Body of pancreas (tissue), 4 donors: ENCODE data around the gene LRP3. TPM values are rescaled to one million over a fixed set of nuclear protein-coding genes. Genes with fewer than 3 reads are reported as not detected.

ENCODE experiments used
- ATAC-seq: fragments of 150-250 bp; one replicate; pipeline ENCODE4 v1.9.1; 2016
- DNase-seq, 4 donors: peaks; one replicate each; pipeline ENCODE4 v3.0.0-alpha.2; 2019
- H3K27ac ChIP-seq, 4 donors: fragments of 200-600 bp; sonication (generic); 1 replicate in 3 of 4; 2 replicates in 1 of 4; pipeline versions ENCODE4 v1.5.1 to v1.6.1; 2016 to 2019; ENCODE audit warnings: mild to moderate bottlenecking in 1 of 4, mixed read lengths in 1 of 4, moderate library complexity in 1 of 4
- H3K27me3 ChIP-seq, 2 donors: fragments of 200-600 bp; sonication (generic); one replicate each; pipeline ENCODE4 v1.6.0; 2016; ENCODE audit warnings: mild to moderate bottlenecking in 1 of 2
- H3K36me3 ChIP-seq, 2 donors: fragments of 200-600 bp; sonication (generic); replicated peaks in 1 of 2; 2 replicates each; pipeline ENCODE4 v1.5.1; 2016; ENCODE audit warnings: low read depth in 2 of 2; ENCODE audit not compliant: insufficient read depth in 1 of 2
- H3K4me1 ChIP-seq: fragments of 200-600 bp; sonication (generic); one replicate; pipeline ENCODE4 v1.6.0; 2016
- H3K4me3 ChIP-seq, 2 donors: fragments of 200-600 bp; sonication (generic); 1 replicate in 1 of 2; 2 replicates in 1 of 2; pipeline ENCODE4 v1.5.1; 2016 to 2019
- H3K9me3 ChIP-seq, 3 donors: fragments of 200-600 bp; sonication (generic); 1 replicate in 2 of 3; 2 replicates in 1 of 3; pipeline ENCODE4 v1.5.1; 2016
- CTCF ChIP-seq, 7 experiments: fragments of 450-650 bp in 4 of 7; fragments of 200-600 bp in 3 of 7; sonication (generic) in 3 of 7; IDR thresholded peaks; one replicate each; pipeline ENCODE4 v1.5.1; 2016 to 2019; ENCODE audit warnings: antibody characterized with exemption in 7 of 7
- POLR2A ChIP-seq, 3 donors: fragments of 450-650 bp; IDR thresholded peaks; one replicate each; pipeline ENCODE4 v1.6.1; 2016; ENCODE audit warnings: antibody characterized with exemption in 3 of 3, mild to moderate bottlenecking in 2 of 3
- WGBS, 2 donors: methylation state at CpG; one replicate each; pipeline ENCODE4 v1.1.5; 2017; 5-methylcytosine and 5-hydroxymethylcytosine counted together
- intact Hi-C: fragments of 100-400 bp; cut with DNase I; formaldehyde crosslinking; loops from one replicate; pipeline ENCODE4 v1.15.1; 2023
- total RNA-seq, 2 donors: library from RNA; depleted of rRNA; stranded (reverse); fragments of >200 nt; gene quantifications; one replicate each; pipeline ENCODE4 v1.1.0, GENCODE V29; 2016

LRP3 gene
- total RNA-seq, 2 donors from 2014 or later = 18.1 to 23.3 TPM

- Histone ChIP-seq H3K36me3 (no peaks in the 10 kb centered on the region), H3K9me3 (no peaks in the 10 kb centered on the region), H3K4me3 (no peak overlapping the region), H3K4me1 (no peaks in the 10 kb centered on the region), H3K27me3 (no peaks in the 10 kb centered on the region), H3K27ac (no peak overlapping the region)
- no peak for ATAC-seq
- TF ChIP-seq CTCF (IDR thresholded peaks at IDR 0.05) (no peak), POLR2A (IDR thresholded peaks at IDR 0.05) (no peak)
- intact Hi-C loops = no loop called here
- 77 to 82% methylated on average over 3 to 7 of the region's 7 CpGs for WGBS, 2 donors
- DNase-seq = no peak
Observed at GRCh38 chr19:33246709-33247440, 52.7 kb downstream of the LRP3 start.

GRCh38 chr19:33247441-33247819 lies 53.3 kb downstream of the LRP3 start:
- Histone ChIP-seq H3K9me3 (no peaks in the 10 kb centered on the region), H3K4me3 (no peak overlapping the region), H3K4me1 (no peaks in the 10 kb centered on the region), H3K27me3 (no peaks in the 10 kb centered on the region), H3K27ac (no peak overlapping the region), H3K36me3 (no peaks in the 10 kb centered on the region)
- TF ChIP-seq POLR2A (IDR thresholded peaks at IDR 0.05) (no peak), CTCF (IDR thresholded peaks at IDR 0.05) (no peak)
- intact Hi-C loops = no loop called here
- ATAC-seq (no peak), DNase-seq (no peak)
- 100% methylated on average over 1 of the region's 1 CpG; no CpG with 5 or more reads in 1 of the 2 donors for WGBS, 2 donors

- 80% methylated on average over 1 to 8 of the region's 8 CpGs for WGBS, 2 donors
- H3K27me3 ChIP-seq = no peaks in the 10 kb centered on the region
- no peaks in the 10 kb centered on the region for H3K9me3 ChIP-seq
- no peak for DNase-seq
- H3K4me1 ChIP-seq = no peaks in the 10 kb centered on the region
- no peaks in the 10 kb centered on the region for H3K36me3 ChIP-seq
- no peak overlapping the region for H3K4me3 ChIP-seq
- no peak overlapping the region for H3K27ac ChIP-seq
- ATAC-seq = no peak
- intact Hi-C loops = no loop called here
- no peak for TF ChIP-seq CTCF (IDR thresholded peaks at IDR 0.05)
- TF ChIP-seq POLR2A (IDR thresholded peaks at IDR 0.05) = no peak
Observed at GRCh38 chr19:33248104-33248503, 54.0 kb downstream of the LRP3 start.

GRCh38 chr19:33248553-33248953 lies 54.4 kb downstream of the LRP3 start:
- H3K27ac ChIP-seq = no peak overlapping the region
- H3K36me3 ChIP-seq = no peaks in the 10 kb centered on the region
- H3K9me3 ChIP-seq = no peaks in the 10 kb centered on the region
- ATAC-seq = no peak
- no peak for DNase-seq
- H3K27me3 ChIP-seq = no peaks in the 10 kb centered on the region
- WGBS, 2 donors = 71 to 85% methylated on average over 5 to 11 of the region's 11 CpGs
- no peak overlapping the region for H3K4me3 ChIP-seq
- intact Hi-C loops = no loop called here
- H3K4me1 ChIP-seq = no peaks in the 10 kb centered on the region
- TF ChIP-seq POLR2A (IDR thresholded peaks at IDR 0.05) (no peak), CTCF (IDR thresholded peaks at IDR 0.05) (no peak)
